ENCODE results near the gene PFKFB4.
"Not testable (repeated sequence)": the region's sequence is repeated elsewhere in the genome, so short reads cannot be mapped to it uniquely, and the experiment has no call there.

The PFKFB4 gene

DNA sequence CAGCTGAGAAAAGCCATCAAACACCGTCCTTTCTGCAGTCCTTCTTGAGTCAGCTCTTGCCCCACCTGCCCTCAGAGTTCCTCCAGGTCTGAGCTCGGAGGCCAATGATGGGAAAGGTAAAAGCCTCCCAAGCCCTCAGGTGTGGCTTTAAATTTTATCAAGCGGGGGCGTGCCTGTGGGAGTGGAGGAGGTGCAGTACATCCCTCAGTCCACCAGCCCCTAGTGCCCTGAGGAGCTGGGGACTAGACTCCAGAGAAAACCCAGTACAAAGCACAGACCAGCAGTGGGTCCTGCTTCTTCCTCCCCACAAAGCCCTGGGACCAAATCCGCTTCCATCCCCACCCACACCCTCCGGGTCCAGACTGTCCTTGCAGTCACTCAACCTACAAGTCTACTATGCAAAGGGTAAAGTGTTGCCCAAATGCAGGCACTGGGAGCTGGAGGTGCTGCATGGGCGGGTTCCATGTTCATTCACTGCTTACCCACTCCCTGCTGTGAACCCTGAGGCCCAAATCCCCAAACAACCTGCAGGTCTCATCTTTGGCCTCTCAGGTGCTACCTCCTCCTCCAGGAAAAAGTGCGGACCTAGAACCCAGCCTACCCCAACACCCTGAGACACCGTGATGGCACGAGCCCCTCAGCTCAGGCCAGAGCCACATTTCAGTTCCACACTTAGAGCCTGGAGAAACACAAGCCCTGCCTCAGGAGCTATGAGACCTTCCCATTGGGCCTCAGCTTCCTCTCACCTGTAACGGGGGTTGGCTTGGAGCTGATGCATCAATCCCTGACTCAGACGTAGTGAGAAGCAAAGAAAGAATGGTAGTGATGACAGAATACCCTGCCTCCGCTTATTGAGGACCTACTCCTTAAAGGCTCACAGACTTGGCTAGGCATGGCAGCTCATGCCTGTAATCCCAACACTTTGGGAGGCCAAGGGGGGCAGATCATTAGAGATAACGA lies 2.4 kb downstream of the PFKFB4 start:
- TF ChIP-seq, protein P1, sequence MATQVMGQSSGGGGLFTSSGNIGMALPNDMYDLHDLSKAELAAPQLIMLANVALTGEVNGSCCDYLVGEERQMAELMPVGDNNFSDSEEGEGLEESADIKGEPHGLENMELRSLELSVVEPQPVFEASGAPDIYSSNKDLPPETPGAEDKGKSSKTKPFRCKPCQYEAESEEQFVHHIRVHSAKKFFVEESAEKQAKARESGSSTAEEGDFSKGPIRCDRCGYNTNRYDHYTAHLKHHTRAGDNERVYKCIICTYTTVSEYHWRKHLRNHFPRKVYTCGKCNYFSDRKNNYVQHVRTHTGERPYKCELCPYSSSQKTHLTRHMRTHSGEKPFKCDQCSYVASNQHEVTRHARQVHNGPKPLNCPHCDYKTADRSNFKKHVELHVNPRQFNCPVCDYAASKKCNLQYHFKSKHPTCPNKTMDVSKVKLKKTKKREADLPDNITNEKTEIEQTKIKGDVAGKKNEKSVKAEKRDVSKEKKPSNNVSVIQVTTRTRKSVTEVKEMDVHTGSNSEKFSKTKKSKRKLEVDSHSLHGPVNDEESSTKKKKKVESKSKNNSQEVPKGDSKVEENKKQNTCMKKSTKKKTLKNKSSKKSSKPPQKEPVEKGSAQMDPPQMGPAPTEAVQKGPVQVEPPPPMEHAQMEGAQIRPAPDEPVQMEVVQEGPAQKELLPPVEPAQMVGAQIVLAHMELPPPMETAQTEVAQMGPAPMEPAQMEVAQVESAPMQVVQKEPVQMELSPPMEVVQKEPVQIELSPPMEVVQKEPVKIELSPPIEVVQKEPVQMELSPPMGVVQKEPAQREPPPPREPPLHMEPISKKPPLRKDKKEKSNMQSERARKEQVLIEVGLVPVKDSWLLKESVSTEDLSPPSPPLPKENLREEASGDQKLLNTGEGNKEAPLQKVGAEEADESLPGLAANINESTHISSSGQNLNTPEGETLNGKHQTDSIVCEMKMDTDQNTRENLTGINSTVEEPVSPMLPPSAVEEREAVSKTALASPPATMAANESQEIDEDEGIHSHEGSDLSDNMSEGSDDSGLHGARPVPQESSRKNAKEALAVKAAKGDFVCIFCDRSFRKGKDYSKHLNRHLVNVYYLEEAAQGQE (IDR thresholded peaks at IDR 0.05; ENCODE audit: insufficient replicate concordance, low read depth) = no peak
- TF ChIP-seq POLR2AphosphoS5 (IDR thresholded peaks at IDR 0.05; ENCODE audit: low read depth) (no peak), SPI1 (IDR thresholded peaks at IDR 0.05; ENCODE audit: borderline replicate concordance, low read depth) (no peak)
- TF ChIP-seq, protein P2, sequence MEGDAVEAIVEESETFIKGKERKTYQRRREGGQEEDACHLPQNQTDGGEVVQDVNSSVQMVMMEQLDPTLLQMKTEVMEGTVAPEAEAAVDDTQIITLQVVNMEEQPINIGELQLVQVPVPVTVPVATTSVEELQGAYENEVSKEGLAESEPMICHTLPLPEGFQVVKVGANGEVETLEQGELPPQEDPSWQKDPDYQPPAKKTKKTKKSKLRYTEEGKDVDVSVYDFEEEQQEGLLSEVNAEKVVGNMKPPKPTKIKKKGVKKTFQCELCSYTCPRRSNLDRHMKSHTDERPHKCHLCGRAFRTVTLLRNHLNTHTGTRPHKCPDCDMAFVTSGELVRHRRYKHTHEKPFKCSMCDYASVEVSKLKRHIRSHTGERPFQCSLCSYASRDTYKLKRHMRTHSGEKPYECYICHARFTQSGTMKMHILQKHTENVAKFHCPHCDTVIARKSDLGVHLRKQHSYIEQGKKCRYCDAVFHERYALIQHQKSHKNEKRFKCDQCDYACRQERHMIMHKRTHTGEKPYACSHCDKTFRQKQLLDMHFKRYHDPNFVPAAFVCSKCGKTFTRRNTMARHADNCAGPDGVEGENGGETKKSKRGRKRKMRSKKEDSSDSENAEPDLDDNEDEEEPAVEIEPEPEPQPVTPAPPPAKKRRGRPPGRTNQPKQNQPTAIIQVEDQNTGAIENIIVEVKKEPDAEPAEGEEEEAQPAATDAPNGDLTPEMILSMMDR (IDR thresholded peaks at IDR 0.05; ENCODE audit: insufficient read depth, low read length) = no peak
- Histone ChIP-seq H3K4me3 (replicated peaks; ENCODE audit: insufficient read depth, low read length) (no peak overlapping the region), H3K27me3 (ENCODE audit: insufficient read depth, poor library complexity, severe bottlenecking) (no peaks in the 10 kb centered on the region), H3K27ac (replicated peaks) (no peak overlapping the region)
- no peak for DNase-seq (ENCODE audit: low read depth in 1 of 2, low spot score in 1 of 2)

DNA sequence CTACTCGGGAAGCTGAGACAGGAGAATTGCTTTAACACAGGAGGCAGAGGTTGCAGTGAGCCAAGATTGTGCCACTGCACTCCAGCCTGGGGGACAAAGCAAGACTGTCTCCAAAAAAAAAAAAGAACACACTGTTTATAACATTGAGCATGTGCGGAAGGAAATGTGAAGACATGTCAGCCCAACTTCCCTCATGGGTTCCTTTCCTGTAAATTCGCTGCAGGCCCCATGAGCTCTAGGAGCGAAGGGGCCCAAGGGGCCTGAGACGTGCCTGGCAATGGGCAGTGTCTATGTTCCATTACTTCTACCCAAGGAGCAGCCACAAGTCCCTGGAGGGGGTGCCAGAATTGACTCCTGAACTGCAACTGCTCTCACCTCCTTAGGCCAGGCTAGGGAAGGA lies 3.2 kb downstream of the PFKFB4 start:
- DNase-seq (ENCODE audit: low read depth in 1 of 2, low spot score in 1 of 2) = no peak
- TF ChIP-seq SPI1 (IDR thresholded peaks at IDR 0.05; ENCODE audit: borderline replicate concordance, low read depth) (no peak), GABPA (IDR thresholded peaks at IDR 0.05; ENCODE audit: low read depth) (no peak), POLR2AphosphoS5 (IDR thresholded peaks at IDR 0.05; ENCODE audit: low read depth) (no peak)
- TF ChIP-seq, protein P2 (IDR thresholded peaks at IDR 0.05; ENCODE audit: insufficient read depth, low read length) = no peak
- TF ChIP-seq, protein P1 (IDR thresholded peaks at IDR 0.05; ENCODE audit: insufficient replicate concordance, low read depth) = no peak
- H3K27ac ChIP-seq (replicated peaks) = no peak overlapping the region
- no peak overlapping the region for H3K4me3 ChIP-seq (replicated peaks; ENCODE audit: insufficient read depth, low read length)
- no peaks in the 10 kb centered on the region for H3K27me3 ChIP-seq (ENCODE audit: insufficient read depth, poor library complexity, severe bottlenecking)

DNA sequence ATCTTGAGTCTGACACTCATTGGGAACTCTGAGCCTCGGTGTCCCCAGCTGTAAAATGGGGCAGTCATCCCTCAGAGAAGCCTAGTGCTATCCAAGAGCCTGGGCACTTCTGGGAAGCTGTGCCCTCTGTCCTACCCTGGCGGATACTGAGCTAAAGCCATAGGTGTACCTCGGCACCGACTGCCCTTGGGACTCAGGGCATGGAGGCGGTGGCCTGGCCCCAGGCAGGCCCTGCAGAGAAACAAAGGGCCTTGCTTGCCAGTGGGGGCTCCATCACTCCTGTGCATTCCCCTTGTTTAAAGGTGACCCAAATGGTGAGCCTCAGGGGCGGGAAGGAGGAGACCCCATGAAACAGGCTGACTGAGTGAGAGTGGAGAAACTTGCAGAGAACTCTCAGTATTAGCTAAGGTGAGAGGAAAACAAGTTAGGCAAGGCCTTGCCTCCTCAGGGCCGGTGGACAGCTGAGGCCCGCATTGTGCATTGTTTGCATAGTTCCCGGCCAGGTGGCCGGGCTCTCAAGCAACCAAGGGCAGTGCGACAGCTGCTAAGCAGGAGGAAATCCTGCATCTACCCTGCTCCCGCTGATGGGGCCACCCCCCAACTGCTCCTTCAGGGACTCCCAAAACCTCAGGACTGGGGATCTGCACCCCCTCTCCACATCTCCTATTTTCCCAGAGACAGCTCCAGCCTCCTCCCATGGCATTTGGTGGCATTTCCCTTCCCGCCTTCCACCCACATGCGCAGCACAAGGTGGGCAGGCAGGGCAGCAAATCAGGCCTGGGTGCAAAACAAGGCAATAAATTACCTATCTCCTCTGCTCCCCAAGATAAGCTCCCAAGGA lies 4.3 kb downstream of the PFKFB4 start:
- no peak overlapping the region for H3K4me3 ChIP-seq (replicated peaks; ENCODE audit: insufficient read depth, low read length)
- no peak for DNase-seq (ENCODE audit: low read depth in 1 of 2, low spot score in 1 of 2)
- TF ChIP-seq SPI1 (IDR thresholded peaks at IDR 0.05; ENCODE audit: borderline replicate concordance, low read depth) (no peak), POLR2AphosphoS5 (IDR thresholded peaks at IDR 0.05; ENCODE audit: low read depth) (no peak), GABPA (IDR thresholded peaks at IDR 0.05; ENCODE audit: low read depth) (no peak)
- TF ChIP-seq, protein P2 (IDR thresholded peaks at IDR 0.05; ENCODE audit: insufficient read depth, low read length) = no peak
- TF ChIP-seq, protein P1 (IDR thresholded peaks at IDR 0.05; ENCODE audit: insufficient replicate concordance, low read depth) = no peak
- no peaks in the 10 kb centered on the region for H3K27me3 ChIP-seq (ENCODE audit: insufficient read depth, poor library complexity, severe bottlenecking)
- H3K27ac ChIP-seq (replicated peaks) = no peak overlapping the region

DNA sequence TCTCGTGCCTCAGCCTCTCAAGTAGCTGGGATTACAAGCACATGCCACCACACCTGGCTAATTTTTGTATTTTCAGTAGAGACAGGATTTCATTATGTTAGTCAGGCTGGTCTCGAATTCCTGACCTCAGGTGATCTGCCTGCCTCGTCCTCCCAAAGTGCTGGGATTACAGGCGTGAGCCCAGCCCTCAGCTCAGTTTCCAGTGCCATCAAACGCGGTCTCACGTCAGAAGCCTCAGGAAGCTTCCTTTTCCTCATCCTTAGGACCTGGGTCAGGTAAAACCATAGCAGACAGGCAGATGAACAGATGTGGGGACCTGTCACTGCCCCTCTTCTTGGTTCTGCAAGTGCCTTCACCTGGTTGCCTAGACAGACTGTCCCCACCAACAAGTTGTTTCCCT lies 5.0 kb downstream of the PFKFB4 start:
- not testable (repeated sequence) for H3K27ac ChIP-seq (replicated peaks); DNase-seq (ENCODE audit: low read depth in 1 of 2, low spot score in 1 of 2); H3K4me3 ChIP-seq (replicated peaks; ENCODE audit: insufficient read depth, low read length); H3K27me3 ChIP-seq (ENCODE audit: insufficient read depth, poor library complexity, severe bottlenecking)
